Sigmoid colon (tissue), 7 donors: ENCODE measurements around the gene ETF1. TPM values are rescaled to one million over a fixed set of nuclear protein-coding genes. Genes with fewer than 3 reads are reported as not detected.

ENCODE experiments used
- DNase-seq: peaks from one replicate; pipeline ENCODE4 v3.0.0-alpha.2; 2019
- H3K27ac ChIP-seq, 4 donors: fragments of 200-600 bp; sonication (generic); one replicate each; pipeline ENCODE4 v1.5.1; 2016 to 2019; ENCODE audit warnings: mild to moderate bottlenecking in 1 of 4
- H3K27me3 ChIP-seq, 3 donors: fragments of 200-600 bp; sonication (generic); one replicate each; pipeline ENCODE4 v1.5.1; 2019; ENCODE audit warnings: mild to moderate bottlenecking in 1 of 3
- H3K36me3 ChIP-seq, 4 donors: fragments of 200-600 bp; sonication (generic); one replicate each; pipeline ENCODE4 v1.5.1; 2016 to 2019
- H3K4me1 ChIP-seq, 4 donors: fragments of 200-600 bp; sonication (generic); one replicate each; pipeline ENCODE4 v1.5.1; 2017 to 2019
- H3K4me3 ChIP-seq, 4 donors: fragments of 200-600 bp; sonication (generic); one replicate each; pipeline ENCODE4 v1.5.1; 2017 to 2019; ENCODE audit warnings: mild to moderate bottlenecking in 2 of 4, moderate library complexity in 1 of 4
- H3K9me3 ChIP-seq, 4 donors: fragments of 200-600 bp in 3 of 4; sonication (generic) in 3 of 4; one replicate each; pipeline versions ENCODE4 v1.5.1 to v1.6.1; 2013 to 2019
- CTCF ChIP-seq, 4 experiments: fragments of 450-650 bp in 3 of 4; fragments of 200-600 bp in 1 of 4; IDR thresholded peaks; one replicate each; pipeline ENCODE4 v1.5.1; 2016 to 2019; ENCODE audit warnings: antibody characterized with exemption in 4 of 4, mild to moderate bottlenecking in 3 of 4, moderate library complexity in 2 of 4
- EP300 ChIP-seq, 4 donors: sonication (generic); formaldehyde crosslinking; IDR thresholded peaks; one replicate each; pipeline ENCODE4 v1.6.1; 2017; ENCODE audit warnings: antibody characterized with exemption in 4 of 4
- POLR2A ChIP-seq, 2 donors: fragments of 450-650 bp; IDR thresholded peaks; one replicate each; pipeline ENCODE4 v1.6.1; 2016; ENCODE audit warnings: antibody characterized with exemption in 2 of 2, mild to moderate bottlenecking in 2 of 2, moderate library complexity in 2 of 2
- POLR2AphosphoS5 ChIP-seq, 4 donors: sonication (generic); formaldehyde crosslinking; IDR thresholded peaks; one replicate each; pipeline ENCODE4 v1.6.1; 2017; ENCODE audit warnings: antibody characterized with exemption in 4 of 4
- WGBS, 2 donors: extraction: QIAGEN DNeasy Blood & Tissue Kit; methylation state at CpG; one replicate each; pipeline ENCODE4 v1.1.7; 2013; 5-methylcytosine and 5-hydroxymethylcytosine counted together
- intact Hi-C: fragments of 100-400 bp; cut with DNase I; formaldehyde crosslinking; loops from one replicate; pipeline ENCODE4 v1.15.1; 2023
- polyA plus RNA-seq, 3 donors: library from polyadenylated mRNA; stranded (reverse); fragments of 200-250 nt; gene quantifications; one replicate each; pipeline ENCODE4 v1.2.3, GENCODE V29; 2013
- total RNA-seq, 4 donors: library from RNA; depleted of rRNA; stranded (reverse); fragments of >200 nt; gene quantifications; one replicate each; pipeline ENCODE4 v1.1.0, GENCODE V29; 2016
- donor health status: healthy with polysubstance abuse.
- donor health status: Bipolar disorder and iron deficiency.
- donor health status: healthy.

Gene ETF1
- total and polyA plus RNA-seq, 7 donors, result 49.9 to 117 (median 67.0) TPM

GRCh38 chr5:138504799-138505198 is 38.2 kb downstream of the ETF1 start:
- DNase-seq, result peak; percentile 75
- Histone ChIP-seq H3K9me3 (no peaks in the 10 kb centered on the region), H3K27ac (peak overlapping the region; percentile 47 to 70 (median 61)), H3K36me3 (peaks cover 6 to 41% (median 15%) of the 10 kb centered on the region in 4 donors), H3K27me3 (no peaks in the 10 kb centered on the region), H3K4me1 (peaks cover 0 to 31% (median 19%) of the 10 kb centered on the region in 4 donors), H3K4me3 (no peak overlapping the region)
- intact Hi-C loops, result no loop called here
- TF ChIP-seq CTCF (IDR thresholded peaks at IDR 0.05) (no peak), POLR2AphosphoS5 (IDR thresholded peaks at IDR 0.05) (peak in 2 of 4 donors; percentile 51 to 60), EP300 (IDR thresholded peaks at IDR 0.05) (no peak)
- WGBS, 2 donors, result 41 to 65% methylated on average over 4 of the region's 4 CpGs

GRCh38 chr5:138503487-138504270 is 39.4 kb downstream of the ETF1 start:
- DNase-seq, result no peak
- 33 to 45% methylated on average over 6 of the region's 6 CpGs for WGBS, 2 donors
- Histone ChIP-seq H3K27me3 (no peaks in the 10 kb centered on the region), H3K4me3 (no peak overlapping the region), H3K36me3 (peaks cover 6 to 30% (median 12%) of the 10 kb centered on the region in 4 donors), H3K27ac (peak overlapping the region; percentile 47 to 70 (median 61)), H3K4me1 (peaks cover 0 to 26% (median 19%) of the 10 kb centered on the region in 4 donors), H3K9me3 (no peaks in the 10 kb centered on the region)
- intact Hi-C loops, result loop anchor here (1.0 kb wide), 1 partner anchor 53 kb away; no protein-coding TSS in a partner anchor
- no peak for TF ChIP-seq POLR2A (IDR thresholded peaks at IDR 0.05)
- peak in 1 of 4 donors; percentile 25 for TF ChIP-seq POLR2AphosphoS5 (IDR thresholded peaks at IDR 0.05)
- TF ChIP-seq CTCF (IDR thresholded peaks at IDR 0.05), result peak; percentile 75 to 87 (median 82)

- Histone ChIP-seq H3K36me3 (peaks cover 0 to 18% (median 3%) of the 10 kb centered on the region in 4 donors), H3K27ac (peak overlapping the region in 1 of 4 donors; percentile 29), H3K4me3 (no peak overlapping the region), H3K9me3 (no peaks in the 10 kb centered on the region), H3K27me3 (no peaks in the 10 kb centered on the region), H3K4me1 (peaks cover 0 to 25% (median 19%) of the 10 kb centered on the region in 4 donors)
- DNase-seq, result no peak
- intact Hi-C loops, result no loop called here
- TF ChIP-seq POLR2AphosphoS5 (IDR thresholded peaks at IDR 0.05) (no peak), CTCF (IDR thresholded peaks at IDR 0.05) (no peak), EP300 (IDR thresholded peaks at IDR 0.05) (no peak), POLR2A (IDR thresholded peaks at IDR 0.05) (no peak)
- 43 to 81% methylated on average over 11 of the region's 11 CpGs for WGBS, 2 donors
Measured at GRCh38 chr5:138502521-138502920, 40.5 kb downstream of the ETF1 start.

- WGBS, 2 donors, result 67 to 83% methylated on average over 4 of the region's 4 CpGs
- intact Hi-C loops, result no loop called here
Measured at GRCh38 chr5:138502121-138502520, 40.9 kb downstream of the ETF1 start.

More at GRCh38 chr5:138502121-138502520, 40.9 kb downstream of the ETF1 start:
- DNase-seq, result no peak
- H3K4me1 ChIP-seq, result peaks cover 0 to 25% (median 19%) of the 10 kb centered on the region in 4 donors
- no peak for TF ChIP-seq POLR2AphosphoS5 (IDR thresholded peaks at IDR 0.05)
- TF ChIP-seq POLR2A (IDR thresholded peaks at IDR 0.05), result no peak
- no peak for TF ChIP-seq EP300 (IDR thresholded peaks at IDR 0.05)
- TF ChIP-seq CTCF (IDR thresholded peaks at IDR 0.05), result no peak
- H3K27me3 ChIP-seq, result no peaks in the 10 kb centered on the region
- H3K4me3 ChIP-seq, result no peak overlapping the region
- H3K9me3 ChIP-seq, result no peaks in the 10 kb centered on the region
- peaks cover 0 to 14% (median under 1%) of the 10 kb centered on the region in 4 donors for H3K36me3 ChIP-seq
- H3K27ac ChIP-seq, result peak overlapping the region in 1 of 4 donors; percentile 29
